ENCODE results near the gene CARNS1. TPM values are rescaled to one million over a fixed set of nuclear protein-coding genes. Genes with fewer than 3 reads are reported as not detected.

The CARNS1 gene
- total and polyA plus RNA-seq, 7 donors = 2.1 to 27.5 (median 7.0) TPM

DNA sequence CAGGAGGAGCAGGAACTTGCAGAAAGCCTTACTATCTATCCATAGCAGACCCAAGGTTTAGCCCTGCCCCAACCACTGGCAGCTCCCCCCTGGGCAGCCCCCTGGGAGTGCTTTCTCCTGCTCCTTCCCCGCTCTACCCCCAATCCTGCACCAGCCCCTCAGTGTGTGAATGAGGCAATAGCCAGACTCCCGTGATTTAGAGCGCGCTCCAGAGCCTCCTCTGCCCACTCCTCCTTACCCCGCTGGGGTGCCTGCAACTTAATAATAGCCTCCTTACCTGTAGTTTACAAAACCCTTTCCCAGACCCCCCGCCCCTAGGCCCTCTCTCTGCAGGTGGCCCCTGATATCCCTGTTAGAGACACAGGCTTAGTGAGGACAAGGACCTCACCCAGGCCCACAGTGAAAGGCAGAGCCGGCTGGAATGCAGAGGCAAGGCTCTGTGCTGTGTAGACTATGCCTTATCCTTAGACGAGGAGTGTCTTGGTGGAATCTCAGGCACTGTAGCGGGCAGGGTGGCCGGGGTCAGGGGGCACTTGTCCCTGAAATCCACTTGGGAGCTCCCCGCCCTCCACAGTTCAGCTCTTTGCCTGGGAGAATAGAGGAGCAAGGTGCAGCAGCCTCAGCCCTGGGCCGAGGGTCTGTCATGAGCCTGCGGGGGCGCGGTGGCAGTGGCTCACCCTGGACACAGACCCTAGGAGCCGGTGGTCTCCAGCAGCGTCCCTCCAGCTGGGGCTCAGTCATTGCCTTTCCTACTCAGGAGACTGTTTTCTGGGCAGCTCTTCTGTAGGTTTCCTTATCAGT lies 4.3 kb upstream of the CARNS1 start:
- WGBS, 3 donors = 74 to 78% (median 76%) methylated on average over 17 of the region's 17 CpGs
- TF ChIP-seq, protein P1, sequence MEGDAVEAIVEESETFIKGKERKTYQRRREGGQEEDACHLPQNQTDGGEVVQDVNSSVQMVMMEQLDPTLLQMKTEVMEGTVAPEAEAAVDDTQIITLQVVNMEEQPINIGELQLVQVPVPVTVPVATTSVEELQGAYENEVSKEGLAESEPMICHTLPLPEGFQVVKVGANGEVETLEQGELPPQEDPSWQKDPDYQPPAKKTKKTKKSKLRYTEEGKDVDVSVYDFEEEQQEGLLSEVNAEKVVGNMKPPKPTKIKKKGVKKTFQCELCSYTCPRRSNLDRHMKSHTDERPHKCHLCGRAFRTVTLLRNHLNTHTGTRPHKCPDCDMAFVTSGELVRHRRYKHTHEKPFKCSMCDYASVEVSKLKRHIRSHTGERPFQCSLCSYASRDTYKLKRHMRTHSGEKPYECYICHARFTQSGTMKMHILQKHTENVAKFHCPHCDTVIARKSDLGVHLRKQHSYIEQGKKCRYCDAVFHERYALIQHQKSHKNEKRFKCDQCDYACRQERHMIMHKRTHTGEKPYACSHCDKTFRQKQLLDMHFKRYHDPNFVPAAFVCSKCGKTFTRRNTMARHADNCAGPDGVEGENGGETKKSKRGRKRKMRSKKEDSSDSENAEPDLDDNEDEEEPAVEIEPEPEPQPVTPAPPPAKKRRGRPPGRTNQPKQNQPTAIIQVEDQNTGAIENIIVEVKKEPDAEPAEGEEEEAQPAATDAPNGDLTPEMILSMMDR (IDR thresholded peaks at IDR 0.05) = no peak

DNA sequence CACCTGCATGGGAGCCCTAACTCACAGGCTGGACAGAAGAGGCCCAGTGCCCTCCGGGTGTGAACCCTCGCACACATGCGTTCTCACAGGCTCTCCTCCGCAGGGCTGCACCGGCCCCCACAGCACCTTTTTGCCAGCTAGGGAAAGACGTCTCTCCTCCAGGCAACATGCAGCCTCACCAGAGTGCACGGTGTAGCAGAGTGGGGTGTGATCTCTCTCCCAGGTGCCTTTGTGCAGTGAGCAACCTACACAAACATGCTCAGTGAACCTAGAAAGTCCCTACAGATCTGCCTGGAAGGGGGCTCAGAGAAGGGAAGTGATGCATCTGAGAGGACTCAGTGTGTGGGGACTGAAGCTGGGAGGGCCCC lies 3.7 kb upstream of the CARNS1 start:
- intact Hi-C loops (cut with DNase I) = no loop called here
- H3K4me1 ChIP-seq = peaks cover 10% of the 10 kb centered on the region
- ATAC-seq = no peak
- peaks cover 0 to 32% (median 11%) of the 10 kb centered on the region in 3 donors for H3K27me3 ChIP-seq (ENCODE audit: insufficient read depth in 3 of 3, low read length in 2 of 3)
- H3K36me3 ChIP-seq (ENCODE audit: insufficient read depth in 1 of 2, low read depth in 1 of 2) = no peaks in the 10 kb centered on the region
- no peak for DNase-seq
- 72 to 78% (median 74%) methylated on average over 7 of the region's 7 CpGs for WGBS, 3 donors
- H3K9me3 ChIP-seq = no peaks in the 10 kb centered on the region
- no peak overlapping the region for H3K27ac ChIP-seq
- TF ChIP-seq, protein P1 (IDR thresholded peaks at IDR 0.05) = no peak
- H3K4me3 ChIP-seq = no peak overlapping the region

More for the DNA sequence above, 4.3 kb upstream of the CARNS1 start:
- intact Hi-C loops (cut with DNase I) = no loop called here
- ATAC-seq (no peak), DNase-seq (no peak)
- no peaks in the 10 kb centered on the region for H3K36me3 ChIP-seq (ENCODE audit: insufficient read depth in 1 of 2, low read depth in 1 of 2)
- H3K27me3 ChIP-seq (ENCODE audit: insufficient read depth in 3 of 3, low read length in 2 of 3) = peaks cover 0 to 32% (median 11%) of the 10 kb centered on the region in 3 donors
- peaks cover 4% of the 10 kb centered on the region for H3K4me1 ChIP-seq
- no peak overlapping the region for H3K27ac ChIP-seq
- H3K9me3 ChIP-seq = no peaks in the 10 kb centered on the region
- H3K4me3 ChIP-seq = no peak overlapping the region

DNA sequence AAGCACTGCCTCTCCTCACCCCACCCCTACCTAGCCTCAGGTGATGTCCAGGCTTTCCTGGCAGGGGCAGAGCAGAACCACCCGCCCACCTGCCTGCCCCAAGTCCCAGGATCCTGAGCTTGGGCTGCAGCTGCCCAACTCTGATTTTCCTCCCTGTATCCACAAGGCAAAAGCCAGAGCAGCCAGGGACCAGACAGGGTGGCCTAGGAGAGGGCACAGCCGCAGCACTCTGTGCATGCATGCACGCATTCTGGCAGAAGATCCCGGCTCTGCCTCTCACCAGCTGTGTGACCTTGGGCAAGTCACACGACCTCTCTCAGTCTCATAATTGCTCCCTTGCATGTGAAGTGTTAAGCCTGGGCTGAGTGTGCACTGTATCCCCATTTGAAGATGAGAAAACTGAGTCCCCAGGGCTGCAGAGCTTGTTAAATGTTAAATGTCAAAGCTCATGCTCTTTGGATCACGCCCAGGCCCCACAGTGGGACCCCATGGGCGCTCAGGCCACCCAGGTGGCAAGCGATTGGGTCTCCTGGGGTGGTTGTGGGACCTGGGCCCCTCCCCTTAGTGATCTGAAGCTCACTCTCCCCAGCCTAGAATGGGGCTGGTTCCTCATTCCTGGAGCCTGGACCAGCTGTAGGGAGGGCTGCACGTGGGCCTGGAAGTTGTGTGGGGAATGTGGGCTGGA lies 2.8 kb upstream of the CARNS1 start:
- TF ChIP-seq, protein P1 (IDR thresholded peaks at IDR 0.05) = no peak
- Histone ChIP-seq H3K27me3 (ENCODE audit: insufficient read depth in 3 of 3, low read length in 2 of 3) (peaks cover 0 to 32% (median 11%) of the 10 kb centered on the region in 3 donors), H3K4me3 (no peak overlapping the region), H3K27ac (no peak overlapping the region), H3K9me3 (no peaks in the 10 kb centered on the region), H3K36me3 (ENCODE audit: insufficient read depth in 1 of 2, low read depth in 1 of 2) (no peaks in the 10 kb centered on the region), H3K4me1 (peaks cover 19% of the 10 kb centered on the region)
- ATAC-seq (no peak), DNase-seq (no peak)
- intact Hi-C loops (cut with DNase I) = no loop called here
- 64 to 70% (median 66%) methylated on average over 9 of the region's 9 CpGs for WGBS, 3 donors

DNA sequence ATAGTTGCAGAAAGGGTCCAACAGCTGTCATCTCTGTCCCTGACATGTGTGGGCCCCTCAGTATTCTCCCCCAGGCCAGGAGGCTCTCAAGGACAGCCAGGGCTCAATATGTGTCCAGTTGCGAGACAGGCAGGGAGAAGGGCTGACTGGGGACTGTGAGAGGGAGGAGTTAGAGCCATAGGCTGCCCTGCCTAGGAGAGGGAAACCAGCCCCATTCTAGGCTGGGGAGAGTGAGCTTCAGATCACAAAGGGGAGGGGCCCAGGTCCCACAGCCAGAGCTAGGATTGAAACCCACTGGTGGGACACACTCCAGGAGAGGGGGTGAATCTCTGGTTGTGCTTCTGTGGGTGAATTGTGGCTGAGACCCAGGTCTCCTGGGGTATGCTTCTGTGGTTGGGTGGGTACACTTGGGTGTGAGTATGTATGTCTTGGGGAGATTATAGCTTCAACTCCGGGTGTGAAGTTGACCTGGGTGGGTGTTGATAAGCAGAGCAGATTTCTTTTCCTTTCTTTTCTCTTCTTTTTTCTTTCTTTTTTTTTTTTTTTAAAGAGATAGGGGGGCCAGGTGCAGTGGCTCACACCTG lies 2.1 kb upstream of the CARNS1 start:
- Histone ChIP-seq H3K36me3 (ENCODE audit: insufficient read depth in 1 of 2, low read depth in 1 of 2) (no peaks in the 10 kb centered on the region), H3K4me3 (no peak overlapping the region), H3K4me1 (peaks cover 26% of the 10 kb centered on the region), H3K9me3 (no peaks in the 10 kb centered on the region), H3K27me3 (ENCODE audit: insufficient read depth in 3 of 3, low read length in 2 of 3) (peaks cover 0 to 26% (median 11%) of the 10 kb centered on the region in 3 donors), H3K27ac (no peak overlapping the region)
- DNase-seq = no peak
- intact Hi-C loops (cut with DNase I) = no loop called here
- TF ChIP-seq, protein P1 (IDR thresholded peaks at IDR 0.05) = no peak
- 63 to 67% (median 66%) methylated on average over 2 of the region's 2 CpGs for WGBS, 3 donors
- ATAC-seq = no peak
